ENCODE results near the gene BIVM.

DNA sequence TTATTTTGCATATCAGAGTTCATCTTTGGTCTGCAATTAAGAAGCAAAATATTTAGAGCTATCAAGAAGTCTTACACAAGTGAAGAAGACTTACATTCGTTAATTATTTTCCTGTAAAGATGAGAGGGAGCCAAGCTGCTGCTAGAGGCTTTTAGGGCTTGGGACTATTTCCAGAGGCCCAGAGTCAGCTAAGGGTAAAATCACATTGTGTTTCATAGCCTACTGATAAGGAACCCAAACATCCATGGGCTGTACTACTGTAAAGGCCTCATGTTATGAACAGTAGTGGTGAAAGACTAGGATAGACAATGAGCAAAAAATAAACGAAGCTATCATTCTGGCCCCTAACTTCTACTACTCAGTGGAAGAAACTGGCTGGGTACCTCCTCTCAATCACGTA is 14.4 kb upstream of the BIVM start:
- TF ChIP-seq, protein P1, sequence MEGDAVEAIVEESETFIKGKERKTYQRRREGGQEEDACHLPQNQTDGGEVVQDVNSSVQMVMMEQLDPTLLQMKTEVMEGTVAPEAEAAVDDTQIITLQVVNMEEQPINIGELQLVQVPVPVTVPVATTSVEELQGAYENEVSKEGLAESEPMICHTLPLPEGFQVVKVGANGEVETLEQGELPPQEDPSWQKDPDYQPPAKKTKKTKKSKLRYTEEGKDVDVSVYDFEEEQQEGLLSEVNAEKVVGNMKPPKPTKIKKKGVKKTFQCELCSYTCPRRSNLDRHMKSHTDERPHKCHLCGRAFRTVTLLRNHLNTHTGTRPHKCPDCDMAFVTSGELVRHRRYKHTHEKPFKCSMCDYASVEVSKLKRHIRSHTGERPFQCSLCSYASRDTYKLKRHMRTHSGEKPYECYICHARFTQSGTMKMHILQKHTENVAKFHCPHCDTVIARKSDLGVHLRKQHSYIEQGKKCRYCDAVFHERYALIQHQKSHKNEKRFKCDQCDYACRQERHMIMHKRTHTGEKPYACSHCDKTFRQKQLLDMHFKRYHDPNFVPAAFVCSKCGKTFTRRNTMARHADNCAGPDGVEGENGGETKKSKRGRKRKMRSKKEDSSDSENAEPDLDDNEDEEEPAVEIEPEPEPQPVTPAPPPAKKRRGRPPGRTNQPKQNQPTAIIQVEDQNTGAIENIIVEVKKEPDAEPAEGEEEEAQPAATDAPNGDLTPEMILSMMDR (IDR thresholded peaks at IDR 0.05) = no peak
- TF ChIP-seq ZFX (IDR thresholded peaks at IDR 0.05; ENCODE audit: borderline replicate concordance) = no peak

All from 22Rv1 (cell line).